Hypothalamus (tissue), 51 donors: ENCODE data around the gene APP.

Experiments used
- DNase-seq, 51 donors: peaks; one replicate each; lab custom pipeline; 2025; lab: John Stamatoyannopoulos, UW

APP gene

GRCh38 chr21:25891596-25891995 is 279.0 kb downstream of the APP start:
- peak in 2 of 51 donors; percentile 13 to 30 for DNase-seq

GRCh38 chr21:25890001-25890400 is 280.6 kb downstream of the APP start:
- DNase-seq, result no peak

- DNase-seq, result no peak
These were observed 281.9 kb downstream of the APP start for GRCh38 chr21:25888711-25889110.

- DNase-seq, result no peak
These were observed 282.8 kb downstream of the APP start for GRCh38 chr21:25887646-25888306.

- DNase-seq, result no peak
These were observed 283.4 kb downstream of the APP start for GRCh38 chr21:25887166-25887565.

- DNase-seq, result no peak
These were observed 284.7 kb downstream of the APP start for GRCh38 chr21:25885880-25886279.

- no peak for DNase-seq
These were observed 285.2 kb downstream of the APP start for GRCh38 chr21:25885405-25885804.

- no peak for DNase-seq
These were observed 286.3 kb downstream of the APP start for GRCh38 chr21:25884311-25884710.

- peak in 40 of 51 donors; percentile 4 to 76 (median 40) for DNase-seq
These were observed 288.8 kb downstream of the APP start for GRCh38 chr21:25881524-25882376.

- DNase-seq, result no peak
These were observed 291.4 kb downstream of the APP start for GRCh38 chr21:25879203-25879602.

GRCh38 chr21:25878344-25878743 is 292.2 kb downstream of the APP start:
- no peak for DNase-seq

GRCh38 chr21:25872271-25872670 is 298.3 kb downstream of the APP start:
- DNase-seq, result no peak

GRCh38 chr21:25871566-25871965 is 299.0 kb downstream of the APP start:
- DNase-seq, result no peak

GRCh38 chr21:25870084-25870483 is 300.5 kb downstream of the APP start:
- peak in 14 of 51 donors; percentile 4 to 73 (median 14) for DNase-seq

- no peak for DNase-seq
These were observed 303.5 kb downstream of the APP start for GRCh38 chr21:25867061-25867460.

- DNase-seq, result no peak
These were observed 306.8 kb downstream of the APP start for GRCh38 chr21:25863747-25864146.

- no peak for DNase-seq
These were observed 307.5 kb downstream of the APP start for GRCh38 chr21:25863031-25863430.

GRCh38 chr21:25862596-25862995 is 308.0 kb downstream of the APP start:
- peak in 1 of 51 donors; percentile 25 for DNase-seq

GRCh38 chr21:25862112-25862511 is 308.5 kb downstream of the APP start:
- no peak for DNase-seq

- no peak for DNase-seq
These were observed 311.2 kb downstream of the APP start for GRCh38 chr21:25859235-25859929.

GRCh38 chr21:25858325-25858724 is 312.2 kb downstream of the APP start:
- no peak for DNase-seq
